NCI-H2107 treated with DMSO at 0.1 percent for 48 hours (cell line): Measurements from ENCODE around the gene SLC1A6.
"Not testable (repeated sequence)": the region's sequence is repeated elsewhere in the genome, so short reads cannot be mapped to it uniquely, and the experiment has no call there.

Source experiments
- DNase-seq: peaks from one replicate; lab custom pipeline; 2025; ENCODE audit not compliant: unreplicated experiment; lab: John Stamatoyannopoulos, UW

The SLC1A6 gene

GRCh38 chr19:14979476-14980255 lies at the start of gene SLC1A6:
SLC1A6 (minus strand) TSS chr19:14979864; CDS start chr19:14972910, 6,954 bp downstream.
- no peak for DNase-seq

GRCh38 chr19:15028490-15028889 lies 48.8 kb upstream of the SLC1A6 start:
- DNase-seq: no peak

DNA sequence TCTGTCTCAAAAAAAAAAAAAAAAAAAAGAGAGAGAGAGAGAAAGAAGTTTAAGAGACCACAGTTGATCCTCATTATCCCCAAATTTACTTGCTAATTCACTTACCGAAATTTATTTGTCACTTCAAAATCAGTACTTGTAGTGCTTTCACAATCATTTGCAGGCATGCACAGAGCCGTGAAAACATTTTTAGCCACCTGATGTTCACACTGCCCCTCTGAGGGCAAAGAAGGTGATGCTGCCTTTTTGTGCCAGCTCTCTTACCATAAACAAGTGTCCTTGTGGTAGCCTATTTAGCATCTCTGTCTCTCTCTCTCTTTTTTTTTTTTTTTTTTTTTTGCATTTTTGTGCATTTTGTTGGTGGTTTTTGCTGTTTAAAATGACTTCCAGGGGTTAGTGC lies 45.6 kb upstream of the SLC1A6 start:
- DNase-seq: no peak

- DNase-seq: no peak
Measured at GRCh38 chr19:15022752-15023151, 43.1 kb upstream of the SLC1A6 start.

GRCh38 chr19:15021286-15022007 lies 41.8 kb upstream of the SLC1A6 start:
- DNase-seq: no peak

DNA sequence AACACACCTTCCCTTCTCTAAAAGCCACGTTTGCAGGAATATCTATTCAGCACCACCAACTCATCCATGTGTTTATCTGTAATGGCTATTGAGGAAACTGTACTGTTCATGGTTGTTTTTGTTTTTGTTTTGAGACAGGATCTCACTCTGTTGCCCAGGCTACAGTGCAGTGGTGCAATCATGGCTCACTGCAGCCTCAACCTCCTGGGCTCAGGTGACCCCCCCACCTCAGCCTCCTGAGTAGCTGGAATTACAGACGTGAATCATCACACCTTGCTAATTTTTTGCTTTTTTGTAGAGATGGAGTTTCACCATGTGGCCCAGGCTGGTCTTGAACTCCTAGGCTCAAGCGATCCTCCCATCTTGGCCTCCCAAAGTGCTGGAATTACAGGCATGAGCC lies 39.2 kb upstream of the SLC1A6 start:
- not testable (repeated sequence) for DNase-seq

DNA sequence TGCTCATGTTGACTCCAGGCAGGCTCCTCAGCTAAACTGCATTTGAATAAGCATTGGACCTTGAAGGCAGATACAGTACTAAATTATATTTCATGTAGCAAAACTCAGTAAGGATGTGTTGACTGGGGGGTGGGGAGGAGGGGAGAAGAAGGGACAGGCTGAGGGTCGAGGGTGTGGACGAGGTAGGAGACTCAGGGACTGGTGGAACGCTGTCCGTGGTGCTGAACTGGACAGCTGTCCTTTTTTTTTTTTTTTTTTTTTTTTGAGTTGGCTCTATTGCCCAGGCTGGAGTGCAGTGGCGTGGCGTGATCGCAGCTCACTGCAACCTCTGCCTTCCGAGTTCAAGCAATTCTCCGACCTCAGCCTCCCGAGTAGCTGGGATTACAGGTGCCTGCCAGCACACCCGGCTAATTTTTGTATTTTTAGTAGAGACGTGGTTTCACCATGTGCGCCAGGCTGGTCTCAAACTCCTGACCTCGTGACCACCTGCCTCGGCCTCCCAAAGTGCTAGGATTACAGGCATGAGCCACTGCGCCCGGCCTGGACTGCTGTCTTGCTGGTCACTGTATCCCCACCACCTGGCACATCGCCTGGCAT lies 36.4 kb upstream of the SLC1A6 start:
- DNase-seq: no peak

- no peak for DNase-seq
Measured at GRCh38 chr19:15014579-15014978, 34.9 kb upstream of the SLC1A6 start.

DNA sequence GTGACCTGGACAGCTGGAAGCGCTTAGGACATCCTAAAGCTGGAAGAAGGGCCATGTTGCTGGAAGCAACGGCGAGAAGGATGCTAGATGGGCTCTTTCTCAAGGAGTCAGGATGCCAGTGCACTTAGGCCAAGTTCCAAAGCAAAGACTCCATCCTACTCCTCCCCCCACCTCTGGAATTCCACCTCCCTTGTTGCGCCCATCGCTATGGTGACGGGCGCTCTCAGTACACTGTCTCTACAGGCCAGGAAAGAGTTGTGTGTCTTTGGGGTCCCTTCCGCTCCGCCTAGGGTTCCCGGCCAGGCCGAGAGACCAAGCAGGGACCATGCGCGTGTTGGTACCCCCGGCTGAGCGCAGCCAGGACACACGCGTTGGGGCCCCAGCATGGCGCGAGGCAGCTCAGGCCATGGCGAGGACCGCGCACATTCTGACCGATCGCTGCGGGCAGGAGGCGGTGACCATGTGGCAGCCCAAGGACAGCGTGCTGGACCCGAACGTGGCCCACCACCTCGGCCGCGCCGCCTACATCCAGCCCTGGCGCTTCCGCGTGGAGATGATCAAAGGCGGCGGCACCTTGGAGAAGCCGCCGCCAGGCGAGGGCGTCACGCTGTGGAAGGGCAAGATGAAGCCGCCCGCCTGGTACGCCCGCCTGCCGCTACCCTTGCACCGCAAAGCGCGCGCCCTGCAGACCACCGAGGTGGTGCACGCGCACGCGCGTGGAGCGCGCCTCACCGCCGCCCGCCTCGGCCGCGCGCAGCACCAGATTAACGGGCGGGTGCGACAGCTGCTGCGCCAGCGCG lies 31.0 kb upstream of the SLC1A6 start:
- DNase-seq: no peak

DNA sequence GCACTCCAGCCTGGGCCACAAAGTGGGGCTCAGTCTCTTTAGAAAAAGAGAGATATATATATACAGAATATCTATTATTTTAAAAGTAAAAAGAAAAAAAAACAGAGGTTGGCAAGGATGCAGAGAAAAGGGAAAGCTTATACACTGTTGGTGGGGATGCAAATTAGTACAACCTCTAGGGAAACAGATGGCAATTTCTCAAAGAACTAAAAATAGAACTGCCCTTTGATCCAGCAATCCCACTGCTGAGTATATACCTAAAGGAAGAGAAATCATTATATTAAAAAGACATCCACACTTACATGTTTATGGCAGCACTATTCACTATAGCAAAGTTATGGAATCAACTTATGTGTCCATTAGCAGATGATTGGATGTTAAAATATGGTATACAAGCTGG lies 28.6 kb upstream of the SLC1A6 start:
- DNase-seq: no peak

- DNase-seq: no peak
Measured at GRCh38 chr19:14997981-14998380, 18.3 kb upstream of the SLC1A6 start.

DNA sequence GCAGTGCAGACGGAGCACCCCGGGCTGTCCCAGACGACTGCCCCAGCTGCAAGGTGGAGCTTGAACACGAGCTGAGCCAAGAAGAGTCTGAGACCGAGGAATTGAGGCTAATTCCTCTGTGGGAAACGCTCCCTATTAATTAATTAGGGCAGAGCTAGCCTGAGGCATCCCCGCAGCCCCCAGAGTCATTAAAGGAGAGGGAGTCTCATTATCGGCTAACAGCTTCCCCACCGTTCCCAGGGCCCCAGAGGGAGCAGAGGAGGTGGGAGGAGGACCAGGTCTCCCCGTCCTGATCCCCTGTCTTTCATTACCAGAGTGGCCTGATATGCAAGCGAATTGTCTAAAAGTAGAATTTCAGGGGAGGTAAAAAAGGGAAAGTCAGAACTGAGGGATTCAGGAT lies 13.1 kb upstream of the SLC1A6 start:
- no peak for DNase-seq

DNA sequence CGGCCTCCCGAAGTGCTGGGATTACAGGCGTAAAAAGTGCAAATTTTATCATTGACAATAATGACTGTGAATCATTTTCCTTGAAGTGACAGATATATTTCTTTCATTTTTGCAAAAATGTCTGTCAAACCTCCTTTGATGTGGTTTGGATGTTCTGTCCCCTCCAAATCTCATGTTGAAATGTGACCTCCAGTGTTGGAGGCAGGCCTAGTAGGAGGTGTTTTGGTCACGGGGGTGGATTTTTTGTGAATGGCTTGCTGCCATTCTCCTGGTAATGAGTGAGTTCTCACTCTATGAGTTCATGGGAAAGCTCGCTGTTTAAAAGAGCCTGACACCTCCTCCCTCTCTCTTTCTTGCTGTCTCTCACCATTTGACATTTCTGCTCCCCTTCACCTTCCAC lies 5.5 kb upstream of the SLC1A6 start:
- DNase-seq: no peak

DNA sequence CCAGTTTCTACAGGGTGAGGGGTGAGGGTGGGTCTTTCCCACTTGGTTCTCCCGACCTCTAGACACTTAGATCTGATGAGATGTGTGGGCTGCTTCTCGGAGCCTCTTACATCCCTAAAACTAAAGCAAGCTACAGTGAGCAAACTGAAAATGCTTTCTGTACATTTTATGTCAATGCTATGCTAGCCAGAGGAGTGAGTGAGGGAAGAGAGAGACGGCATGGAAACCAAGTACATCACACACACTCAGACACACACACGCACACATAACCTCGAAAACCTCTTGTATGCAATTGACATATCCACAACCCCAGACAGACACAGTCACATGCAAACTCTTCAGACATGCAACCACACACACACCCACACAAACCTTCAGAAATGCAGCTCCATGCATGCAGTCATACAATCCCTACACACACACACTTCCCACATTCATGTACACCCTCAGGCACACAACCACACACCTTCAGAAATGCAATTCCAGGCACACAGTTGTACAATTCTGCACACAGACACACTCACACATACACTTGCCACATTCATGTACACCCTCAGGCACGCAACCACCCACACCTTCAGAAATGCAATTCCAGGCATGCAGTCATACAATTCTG lies 1.4 kb downstream of the SLC1A6 start:
- DNase-seq: no peak

DNA sequence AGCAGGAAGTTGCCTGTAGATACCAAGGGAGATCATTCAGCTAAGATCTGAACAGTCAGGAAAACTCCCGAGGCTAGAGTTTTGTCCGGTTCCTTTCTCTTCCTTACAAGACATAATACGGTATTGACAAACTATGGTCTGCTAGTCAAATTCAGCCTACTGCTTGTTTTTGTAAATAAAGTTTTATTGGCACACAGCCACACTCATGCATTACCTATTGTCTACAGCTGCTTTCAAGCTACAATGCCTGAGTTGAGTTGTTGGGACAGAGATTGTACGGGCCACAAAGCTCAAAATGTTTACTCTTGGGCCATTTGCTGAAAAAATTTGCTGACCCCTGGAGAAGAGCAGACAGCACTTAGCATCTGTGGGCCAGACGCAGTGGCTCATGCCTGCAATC lies 2.5 kb downstream of the SLC1A6 start:
- DNase-seq: no peak

DNA sequence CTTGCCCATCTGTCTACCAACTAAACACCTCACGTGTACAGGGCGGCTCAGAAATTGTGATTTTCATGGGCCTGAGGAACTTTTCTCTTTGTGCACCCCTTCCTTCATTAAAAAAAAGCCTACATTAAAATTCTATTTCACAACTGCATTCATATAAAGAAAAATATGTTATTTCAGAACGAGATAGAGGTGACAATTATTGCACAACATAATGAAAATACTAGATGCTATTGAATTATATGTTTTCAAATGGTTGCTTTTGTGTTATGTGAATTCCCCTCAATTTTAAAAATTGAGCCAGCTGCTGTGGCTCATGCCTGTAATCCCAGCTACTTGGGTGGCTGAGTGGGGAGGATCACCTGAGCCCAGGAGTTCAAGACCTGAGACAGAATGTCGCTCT lies 5.2 kb downstream of the SLC1A6 start:
- DNase-seq: no peak

- DNase-seq: no peak
Measured at GRCh38 chr19:14972676-14973075, 7.0 kb downstream of the SLC1A6 start.

- DNase-seq: no peak
Measured at GRCh38 chr19:14971474-14971873, 8.2 kb downstream of the SLC1A6 start.

- no peak for DNase-seq
Measured at GRCh38 chr19:14968247-14968646, 11.4 kb downstream of the SLC1A6 start.

DNA sequence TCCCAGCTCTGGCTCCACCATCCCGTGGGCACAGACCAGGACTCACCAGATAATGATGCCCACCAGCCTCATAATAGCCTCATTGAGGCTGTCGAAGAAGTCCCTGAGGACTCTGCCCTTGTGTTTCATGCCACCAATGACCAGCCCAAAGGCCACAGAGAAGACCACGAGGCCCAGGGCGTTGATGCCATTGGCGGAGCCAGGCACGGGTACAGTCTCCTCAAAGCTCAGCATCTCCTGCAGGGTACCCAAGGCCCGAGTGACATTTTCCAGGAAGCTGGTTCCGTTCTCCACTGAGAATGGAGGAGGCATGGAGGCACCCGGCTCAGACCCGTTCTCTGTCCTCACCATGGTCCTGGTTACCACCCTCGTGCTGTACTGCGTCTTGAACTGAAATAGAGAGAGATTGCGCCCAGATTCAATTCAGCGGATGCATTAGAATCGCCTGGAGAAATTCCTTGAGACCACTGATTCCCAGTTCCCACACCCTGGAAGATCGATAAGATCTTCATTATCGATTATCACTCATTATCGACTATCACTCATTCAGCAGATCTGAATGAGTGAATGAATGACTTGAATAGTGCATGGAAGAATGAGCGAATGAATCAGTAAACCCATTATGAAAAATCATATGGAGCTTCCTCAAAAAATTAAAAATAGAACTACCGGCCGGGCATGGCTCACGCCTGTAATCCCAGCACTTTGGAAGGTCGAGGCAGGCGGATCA lies 17.5 kb downstream of the SLC1A6 start:
- no peak for DNase-seq
